Stomach (tissue), 4 donors: Measurements from ENCODE around the gene EFCC1.

Experiments used
- POLR2A ChIP-seq, 4 donors: fragments of 450-650 bp; IDR thresholded peaks; one replicate each; pipeline ENCODE4 v1.6.1; 2016; ENCODE audit warnings: antibody characterized with exemption in 4 of 4, control low read depth in 2 of 4, mild to moderate bottlenecking in 1 of 4, moderate library complexity in 1 of 4
- POLR2AphosphoS5 ChIP-seq, 3 donors: sonication (generic); formaldehyde crosslinking; IDR thresholded peaks; one replicate each; pipeline ENCODE4 v1.6.1; 2016; ENCODE audit warnings: antibody characterized with exemption in 3 of 3

DNA sequence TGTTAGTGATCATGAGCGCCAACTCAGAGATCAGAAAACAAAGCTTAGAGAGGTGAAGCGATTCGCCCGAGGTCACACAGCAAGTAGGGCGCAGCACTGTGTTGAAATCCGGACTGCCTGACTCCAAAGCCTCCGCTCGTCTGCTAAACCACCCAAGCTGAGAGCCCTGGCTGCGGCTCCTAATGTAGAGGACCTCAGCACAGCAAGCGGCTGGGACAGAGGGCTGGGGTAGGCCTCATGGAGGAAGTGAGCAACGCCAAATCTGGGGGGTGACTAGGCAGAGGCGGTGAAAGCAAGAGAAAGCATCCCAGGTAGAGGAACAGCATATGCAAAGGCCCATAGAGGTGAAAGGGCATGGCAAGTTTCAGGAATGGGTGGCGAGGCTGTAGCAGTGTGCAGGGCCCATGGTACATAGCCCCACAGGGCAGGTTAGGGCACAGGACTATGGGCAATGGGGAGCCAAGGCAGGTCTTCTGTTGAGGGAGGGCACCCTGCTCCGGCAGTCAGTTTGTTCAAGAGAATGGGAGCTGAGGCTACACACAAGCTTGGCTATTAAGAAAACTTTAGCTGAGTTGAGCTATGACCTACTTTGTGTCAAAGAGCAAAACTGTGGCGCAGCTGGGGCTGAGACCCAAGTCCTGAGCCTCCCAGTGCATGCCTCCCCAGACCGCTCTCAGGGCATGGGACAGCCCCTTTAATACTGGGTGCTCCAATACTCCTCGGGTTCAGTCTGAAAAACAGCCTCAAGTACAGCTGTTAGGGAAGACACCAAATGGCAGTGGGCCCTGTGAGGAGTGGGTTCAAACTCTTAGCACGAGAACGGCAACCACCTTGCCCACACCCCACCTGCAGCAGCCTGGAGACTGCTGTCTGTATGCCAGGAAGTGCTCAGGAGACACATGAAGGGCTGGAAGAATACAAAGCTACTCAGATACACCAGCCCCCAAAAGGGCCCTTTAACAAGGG, 6.2 kb upstream of the EFCC1 start:
- TF ChIP-seq POLR2A (IDR thresholded peaks at IDR 0.05) (no peak), POLR2AphosphoS5 (IDR thresholded peaks at IDR 0.05) (no peak)
